GM18499 (cell line): ENCODE results near the gene GRIA2.
"Not testable (repeated sequence)": the region's sequence is repeated elsewhere in the genome, so short reads cannot be mapped to it uniquely, and the experiment has no call there.

Experiments
- ATAC-seq: cut with Tn5 transposase; IDR thresholded peaks from one replicate; pipeline ENCODE4 v1.9.1; 2021; ENCODE audit warnings: moderate number of reproducible peaks; ENCODE audit not compliant: insufficient read depth, unreplicated experiment

The GRIA2 gene

GRCh38 chr4:157220371-157220881 lies at the start of gene GRIA2:
TSS of gene GRIA2 (plus strand) at chr4:157220728. CDS start at chr4:157221043, 315 bp downstream.
- ATAC-seq, result no peak

GRCh38 chr4:157172011-157172410 lies 48.5 kb upstream of the GRIA2 start:
- no peak for ATAC-seq

GRCh38 chr4:157180268-157180667 lies 40.3 kb upstream of the GRIA2 start:
- ATAC-seq, result not testable (repeated sequence)

GRCh38 chr4:157184300-157184699 lies 36.2 kb upstream of the GRIA2 start:
- no peak for ATAC-seq

- no peak for ATAC-seq
Measured at GRCh38 chr4:157185363-157185762, 35.2 kb upstream of the GRIA2 start.

- no peak for ATAC-seq
Measured at GRCh38 chr4:157195374-157195773, 25.2 kb upstream of the GRIA2 start.

- no peak for ATAC-seq
Measured at GRCh38 chr4:157196046-157196445, 24.5 kb upstream of the GRIA2 start.

GRCh38 chr4:157204634-157205244 lies 15.8 kb upstream of the GRIA2 start:
- ATAC-seq, result no peak

GRCh38 chr4:157217708-157218107 lies 2.8 kb upstream of the GRIA2 start:
- no peak for ATAC-seq

- no peak for ATAC-seq
Measured at GRCh38 chr4:157219711-157220370, 687 bp upstream of the GRIA2 start.

- ATAC-seq, result no peak
Measured at GRCh38 chr4:157221426-157221894, 932 bp downstream of the GRIA2 start.

- ATAC-seq, result no peak
Measured at GRCh38 chr4:157221895-157222770, 1.6 kb downstream of the GRIA2 start.

- ATAC-seq, result no peak
Measured at GRCh38 chr4:157222771-157223160, 2.2 kb downstream of the GRIA2 start.

GRCh38 chr4:157223456-157223855 lies 2.9 kb downstream of the GRIA2 start:
- ATAC-seq, result no peak

GRCh38 chr4:157225096-157225495 lies 4.6 kb downstream of the GRIA2 start:
- no peak for ATAC-seq

- ATAC-seq, result no peak
Measured at GRCh38 chr4:157226035-157226434, 5.5 kb downstream of the GRIA2 start.

GRCh38 chr4:157226601-157227000 lies 6.1 kb downstream of the GRIA2 start:
- no peak for ATAC-seq

- ATAC-seq, result no peak
Measured at GRCh38 chr4:157231525-157231924, 11.0 kb downstream of the GRIA2 start.

- ATAC-seq, result no peak
Measured at GRCh38 chr4:157242871-157243270, 22.3 kb downstream of the GRIA2 start.

- ATAC-seq, result no peak
Measured at GRCh38 chr4:157244348-157244747, 23.8 kb downstream of the GRIA2 start.

GRCh38 chr4:157245351-157245750 lies 24.8 kb downstream of the GRIA2 start:
- ATAC-seq, result no peak
